Spinal cord (tissue), 10 donors: ENCODE measurements around the gene APEX2. TPM values are rescaled to one million over a fixed set of nuclear protein-coding genes. Genes with fewer than 3 reads are reported as not detected.

Experiments
- DNase-seq, 6 donors: peaks; one replicate each; pipeline versions ENCODE4 v3.0.0 to v3.0.0-alpha.2; 2013 to 2015; ENCODE audit warnings: low spot score in 6 of 6, low read depth in 4 of 6
- H3K27ac ChIP-seq: one replicate; pipeline ENCODE4 v1.5.1; 2013; ENCODE audit warnings: low read depth, low read length, control low read depth
- H3K27me3 ChIP-seq: one replicate; pipeline ENCODE4 v1.6.1; 2013; ENCODE audit warnings: low read length; ENCODE audit not compliant: control insufficient read depth, insufficient read depth
- H3K36me3 ChIP-seq: one replicate; pipeline ENCODE4 v1.6.1; 2013; ENCODE audit warnings: low read length; ENCODE audit not compliant: control insufficient read depth, insufficient read depth
- H3K4me1 ChIP-seq: one replicate; pipeline ENCODE4 v1.6.1; 2013; ENCODE audit warnings: low read length; ENCODE audit not compliant: control insufficient read depth, insufficient read depth
- H3K4me3 ChIP-seq: one replicate; pipeline ENCODE4 v1.5.1; 2013; ENCODE audit warnings: low read depth, low read length, control low read depth
- H3K9me3 ChIP-seq: one replicate; pipeline ENCODE4 v1.6.1; 2013; ENCODE audit warnings: low read length; ENCODE audit not compliant: control insufficient read depth, insufficient read depth
- whole genome bisulfite sequencing: methylation state at CpG from one replicate; pipeline ENCODE4 v1.1.5; 2013; ENCODE audit warnings: missing lambda C conversion rate; ENCODE audit not compliant: insufficient coverage; 5-methylcytosine and 5-hydroxymethylcytosine counted together
- polyA plus RNA-seq, 2 donors: library from polyadenylated mRNA; unstranded; fragments of 120-200 nt; gene quantifications; one replicate each; pipeline ENCODE4 v1.2.1, GENCODE V29; 2013; ENCODE audit not compliant: insufficient read length in 2 of 2
- total RNA-seq, 2 donors: library from RNA; depleted of rRNA in 1 of 2; stranded (reverse); fragments of 120-200 nt in 1 of 2; fragments of >200 nt in 1 of 2; gene quantifications; one replicate each; pipeline versions ENCODE4 v1.2.3 to v1.2.4, GENCODE V29; 2013 to 2014
- donor health status: healthy.

APEX2 gene
- total and polyA plus RNA-seq, 4 donors, result 3.5 to 10.8 (median 6.8) TPM

- no peaks in the 10 kb centered on the region for H3K9me3 ChIP-seq
- no peak overlapping the region for H3K4me3 ChIP-seq
- no peak for DNase-seq
- H3K4me1 ChIP-seq, result no peaks in the 10 kb centered on the region
- no peak overlapping the region for H3K27ac ChIP-seq
- H3K27me3 ChIP-seq, result peaks cover 2% of the 10 kb centered on the region
- H3K36me3 ChIP-seq, result peaks cover 11% of the 10 kb centered on the region
- 63% methylated on average over 4 of the region's 6 CpGs for WGBS
These were observed 7.5 kb downstream of the APEX2 start for GRCh38 chrX:55007656-55008055.

- DNase-seq, result no peak
- no peaks in the 10 kb centered on the region for H3K4me1 ChIP-seq
- peaks cover 2% of the 10 kb centered on the region for H3K27me3 ChIP-seq
- no peak overlapping the region for H3K4me3 ChIP-seq
- no peaks in the 10 kb centered on the region for H3K9me3 ChIP-seq
- peaks cover 11% of the 10 kb centered on the region for H3K36me3 ChIP-seq
- H3K27ac ChIP-seq, result no peak overlapping the region
- WGBS, result 68% methylated on average over 7 of the region's 9 CpGs
These were observed 8.6 kb downstream of the APEX2 start for GRCh38 chrX:55008571-55009358.

- Histone ChIP-seq H3K27me3 (peaks cover 2% of the 10 kb centered on the region), H3K27ac (no peak overlapping the region), H3K4me3 (no peak overlapping the region), H3K36me3 (peaks cover 11% of the 10 kb centered on the region), H3K9me3 (no peaks in the 10 kb centered on the region), H3K4me1 (no peaks in the 10 kb centered on the region)
- 33% methylated on average over 1 of the region's 2 CpGs for WGBS
- DNase-seq, result peak in 2 of 6 donors; percentile 5 to 14
These were observed 11.1 kb downstream of the APEX2 start for GRCh38 chrX:55011294-55011693.

- WGBS, result 83% methylated on average over 3 of the region's 4 CpGs
- Histone ChIP-seq H3K27ac (no peak overlapping the region), H3K36me3 (no peaks in the 10 kb centered on the region), H3K4me3 (no peak overlapping the region), H3K27me3 (peaks cover 2% of the 10 kb centered on the region), H3K9me3 (no peaks in the 10 kb centered on the region), H3K4me1 (no peaks in the 10 kb centered on the region)
- DNase-seq, result no peak
These were observed 14.7 kb downstream of the APEX2 start for GRCh38 chrX:55014897-55015299.

- Histone ChIP-seq H3K27ac (no peak overlapping the region), H3K9me3 (no peaks in the 10 kb centered on the region), H3K4me1 (no peaks in the 10 kb centered on the region), H3K27me3 (no peaks in the 10 kb centered on the region), H3K36me3 (no peaks in the 10 kb centered on the region), H3K4me3 (no peak overlapping the region)
- DNase-seq, result no peak
These were observed 26.0 kb downstream of the APEX2 start for GRCh38 chrX:55026143-55026542.

GRCh38 chrX:55026840-55027239 is 26.7 kb downstream of the APEX2 start:
- Histone ChIP-seq H3K4me1 (no peaks in the 10 kb centered on the region), H3K9me3 (no peaks in the 10 kb centered on the region), H3K27me3 (no peaks in the 10 kb centered on the region), H3K36me3 (no peaks in the 10 kb centered on the region), H3K4me3 (no peak overlapping the region), H3K27ac (no peak overlapping the region)
- 52% methylated on average over 2 of the region's 2 CpGs for WGBS
- no peak for DNase-seq

GRCh38 chrX:55028040-55028439 is 27.9 kb downstream of the APEX2 start:
- Histone ChIP-seq H3K36me3 (no peaks in the 10 kb centered on the region), H3K27me3 (no peaks in the 10 kb centered on the region)

GRCh38 chrX:55028611-55029010 is 28.4 kb downstream of the APEX2 start:
- Histone ChIP-seq H3K4me1 (no peaks in the 10 kb centered on the region), H3K4me3 (no peak overlapping the region), H3K27ac (no peak overlapping the region), H3K36me3 (no peaks in the 10 kb centered on the region), H3K9me3 (no peaks in the 10 kb centered on the region), H3K27me3 (no peaks in the 10 kb centered on the region)
- DNase-seq, result no peak

More at GRCh38 chrX:55028040-55028439, 27.9 kb downstream of the APEX2 start:
- no peak overlapping the region for H3K4me3 ChIP-seq
- no peak for DNase-seq
- no peaks in the 10 kb centered on the region for H3K4me1 ChIP-seq
- H3K27ac ChIP-seq, result no peak overlapping the region
- WGBS, result 58% methylated on average over 3 of the region's 4 CpGs
- H3K9me3 ChIP-seq, result no peaks in the 10 kb centered on the region

- Histone ChIP-seq H3K27ac (no peak overlapping the region), H3K4me3 (no peak overlapping the region), H3K36me3 (no peaks in the 10 kb centered on the region), H3K4me1 (no peaks in the 10 kb centered on the region), H3K27me3 (no peaks in the 10 kb centered on the region), H3K9me3 (no peaks in the 10 kb centered on the region)
- no CpG with 5 or more reads among the region's 2 CpGs for WGBS
- DNase-seq, result no peak
These were observed 29.1 kb downstream of the APEX2 start for GRCh38 chrX:55029291-55029690.
